Erythroblast (primary cell): ENCODE data around the gene NOP58.
"Not testable (repeated sequence)": the region's sequence is repeated elsewhere in the genome, so short reads cannot be mapped to it uniquely, and the experiment has no call there.

ENCODE experiments used
- DNase-seq, 2 experiments: peaks; one replicate each; lab custom pipeline; 2025; lab: John Stamatoyannopoulos, UW
- GATA1 ChIP-seq: IDR thresholded peaks from 2 replicates; pipeline ENCODE4 v1.6.1; 2011; ENCODE audit warnings: low read depth, mild to moderate bottlenecking, control low read depth, low read length, moderate library complexity
- POLR2A ChIP-seq: IDR thresholded peaks from 2 replicates; pipeline ENCODE4 v1.6.1; 2011; ENCODE audit warnings: mild to moderate bottlenecking, low read length

The NOP58 gene

GRCh38 chr2:202278036-202278760 is 12.6 kb downstream of the NOP58 start:
- no peak for TF ChIP-seq POLR2A
- no peak for TF ChIP-seq GATA1
- DNase-seq, result peak in 1 of 2 experiments; percentile 10

- peak; percentile 24 to 59 for DNase-seq
- TF ChIP-seq POLR2A (no peak), GATA1 (no peak)
These were observed 13.4 kb downstream of the NOP58 start for GRCh38 chr2:202278944-202279343.

- DNase-seq, result no peak
- TF ChIP-seq GATA1 (no peak), POLR2A (no peak)
These were observed 21.0 kb downstream of the NOP58 start for GRCh38 chr2:202286595-202286994.

- TF ChIP-seq GATA1 (no peak), POLR2A (no peak)
- DNase-seq, result no peak
These were observed 24.0 kb downstream of the NOP58 start for GRCh38 chr2:202289394-202290204.

GRCh38 chr2:202290316-202290715 is 24.8 kb downstream of the NOP58 start:
- TF ChIP-seq POLR2A (no peak), GATA1 (no peak)
- DNase-seq, result no peak

GRCh38 chr2:202290970-202291369 is 25.4 kb downstream of the NOP58 start:
- TF ChIP-seq POLR2A (no peak), GATA1 (no peak)
- DNase-seq, result no peak

GRCh38 chr2:202299712-202300111 is 34.1 kb downstream of the NOP58 start:
- DNase-seq, result no peak
- no peak for TF ChIP-seq GATA1
- TF ChIP-seq POLR2A, result no peak

GRCh38 chr2:202306034-202306433 is 40.5 kb downstream of the NOP58 start:
- DNase-seq, result no peak
- TF ChIP-seq GATA1 (no peak), POLR2A (no peak)

GRCh38 chr2:202307690-202308089 is 42.1 kb downstream of the NOP58 start:
- DNase-seq, result no peak
- TF ChIP-seq POLR2A (no peak), GATA1 (no peak)

GRCh38 chr2:202311823-202312388 is 46.3 kb downstream of the NOP58 start:
- DNase-seq, result no peak
- no peak for TF ChIP-seq GATA1

- DNase-seq, result no peak
- no peak for TF ChIP-seq POLR2A
- no peak for TF ChIP-seq GATA1
These were observed 48.6 kb downstream of the NOP58 start for GRCh38 chr2:202314116-202314515.

GRCh38 chr2:202317080-202317857 is 51.7 kb downstream of the NOP58 start:
- TF ChIP-seq GATA1 (no peak), POLR2A (no peak)
- DNase-seq, result no peak

GRCh38 chr2:202320362-202320761 is 54.8 kb downstream of the NOP58 start:
- DNase-seq, result not testable (repeated sequence)
